Measurements from ENCODE around the gene SIVA1.

The SIVA1 gene

DNA sequence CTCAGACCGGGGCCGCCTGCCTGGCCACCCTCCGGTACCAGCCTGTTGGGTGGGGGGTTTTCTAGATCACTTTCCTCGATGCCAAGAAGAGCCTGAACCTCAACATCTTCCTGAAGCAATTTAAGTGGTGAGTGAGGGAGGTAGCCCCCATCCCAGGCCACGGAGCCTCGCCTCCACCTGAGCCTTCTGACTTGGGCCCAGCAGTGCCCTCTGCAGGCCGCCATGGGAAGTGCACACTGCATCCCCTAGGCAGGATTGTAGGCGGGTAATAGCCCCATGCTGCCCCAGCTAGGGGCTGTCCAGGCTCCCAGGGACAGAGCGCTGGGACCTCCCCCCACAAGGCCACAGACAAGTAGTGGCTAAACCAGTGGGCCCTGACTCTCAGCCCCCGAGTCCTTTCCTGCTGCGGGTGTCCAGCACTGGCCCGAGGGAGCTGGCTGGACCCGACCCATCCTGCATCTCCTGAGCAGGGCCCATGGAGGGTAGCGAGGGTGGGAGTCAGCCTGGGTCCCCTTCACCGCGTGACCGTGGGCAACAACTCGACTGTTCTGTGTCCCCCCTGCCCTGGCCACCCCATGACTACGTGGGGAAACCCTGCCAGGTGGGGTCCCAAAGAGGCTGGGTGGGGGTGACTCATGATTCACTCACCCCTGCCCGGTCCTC, 44.2 kb upstream of the SIVA1 start (continued):
- no peak for TF ChIP-seq BCL11A (tag by site-specific recombination; IDR thresholded peaks at IDR 0.05; ENCODE audit: low read depth)
- TF ChIP-seq ZNF571 (tag by site-specific recombination; IDR thresholded peaks at IDR 0.05): no peak
- TF ChIP-seq, protein P1, sequence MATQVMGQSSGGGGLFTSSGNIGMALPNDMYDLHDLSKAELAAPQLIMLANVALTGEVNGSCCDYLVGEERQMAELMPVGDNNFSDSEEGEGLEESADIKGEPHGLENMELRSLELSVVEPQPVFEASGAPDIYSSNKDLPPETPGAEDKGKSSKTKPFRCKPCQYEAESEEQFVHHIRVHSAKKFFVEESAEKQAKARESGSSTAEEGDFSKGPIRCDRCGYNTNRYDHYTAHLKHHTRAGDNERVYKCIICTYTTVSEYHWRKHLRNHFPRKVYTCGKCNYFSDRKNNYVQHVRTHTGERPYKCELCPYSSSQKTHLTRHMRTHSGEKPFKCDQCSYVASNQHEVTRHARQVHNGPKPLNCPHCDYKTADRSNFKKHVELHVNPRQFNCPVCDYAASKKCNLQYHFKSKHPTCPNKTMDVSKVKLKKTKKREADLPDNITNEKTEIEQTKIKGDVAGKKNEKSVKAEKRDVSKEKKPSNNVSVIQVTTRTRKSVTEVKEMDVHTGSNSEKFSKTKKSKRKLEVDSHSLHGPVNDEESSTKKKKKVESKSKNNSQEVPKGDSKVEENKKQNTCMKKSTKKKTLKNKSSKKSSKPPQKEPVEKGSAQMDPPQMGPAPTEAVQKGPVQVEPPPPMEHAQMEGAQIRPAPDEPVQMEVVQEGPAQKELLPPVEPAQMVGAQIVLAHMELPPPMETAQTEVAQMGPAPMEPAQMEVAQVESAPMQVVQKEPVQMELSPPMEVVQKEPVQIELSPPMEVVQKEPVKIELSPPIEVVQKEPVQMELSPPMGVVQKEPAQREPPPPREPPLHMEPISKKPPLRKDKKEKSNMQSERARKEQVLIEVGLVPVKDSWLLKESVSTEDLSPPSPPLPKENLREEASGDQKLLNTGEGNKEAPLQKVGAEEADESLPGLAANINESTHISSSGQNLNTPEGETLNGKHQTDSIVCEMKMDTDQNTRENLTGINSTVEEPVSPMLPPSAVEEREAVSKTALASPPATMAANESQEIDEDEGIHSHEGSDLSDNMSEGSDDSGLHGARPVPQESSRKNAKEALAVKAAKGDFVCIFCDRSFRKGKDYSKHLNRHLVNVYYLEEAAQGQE (tag by site-specific recombination; IDR thresholded peaks at IDR 0.05): no peak
- peak; percentile 42; the same call in 1 of the 2 replicates for TF ChIP-seq ZFHX2 (tag by site-specific recombination; conservative IDR thresholded peaks at IDR 0.05)
- peak; percentile 75 for TF ChIP-seq GLIS2 (tag by site-specific recombination; IDR thresholded peaks at IDR 0.05)
- no peak for TF ChIP-seq GLI2 (tag by site-specific recombination; IDR thresholded peaks at IDR 0.05; ENCODE audit: borderline replicate concordance, low read depth)
- TF ChIP-seq, protein P2, sequence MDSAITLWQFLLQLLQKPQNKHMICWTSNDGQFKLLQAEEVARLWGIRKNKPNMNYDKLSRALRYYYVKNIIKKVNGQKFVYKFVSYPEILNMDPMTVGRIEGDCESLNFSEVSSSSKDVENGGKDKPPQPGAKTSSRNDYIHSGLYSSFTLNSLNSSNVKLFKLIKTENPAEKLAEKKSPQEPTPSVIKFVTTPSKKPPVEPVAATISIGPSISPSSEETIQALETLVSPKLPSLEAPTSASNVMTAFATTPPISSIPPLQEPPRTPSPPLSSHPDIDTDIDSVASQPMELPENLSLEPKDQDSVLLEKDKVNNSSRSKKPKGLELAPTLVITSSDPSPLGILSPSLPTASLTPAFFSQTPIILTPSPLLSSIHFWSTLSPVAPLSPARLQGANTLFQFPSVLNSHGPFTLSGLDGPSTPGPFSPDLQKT (IDR thresholded peaks at IDR 0.05; ENCODE audit: borderline replicate concordance, low read depth, low read length): no peak
- 0 out of 2 replicates have a peak, but pooled peaks have one; percentile 9 for TF ChIP-seq EGR2 (tag by site-specific recombination; IDR thresholded peaks at IDR 0.05; ENCODE audit: low read depth)
- TF ChIP-seq ZBTB1 (tag by site-specific recombination; IDR thresholded peaks at IDR 0.05): no peak
- TF ChIP-seq ZBTB8A (tag by site-specific recombination; IDR thresholded peaks at IDR 0.05): no peak
- TF ChIP-seq ZNF664 (tag by site-specific recombination; IDR thresholded peaks at IDR 0.05): no peak
- no peak for TF ChIP-seq MZF1 (tag by site-specific recombination; IDR thresholded peaks at IDR 0.05; ENCODE audit: borderline replicate concordance)
- no peak for TF ChIP-seq ZSCAN23 (tag by site-specific recombination; IDR thresholded peaks at IDR 0.05)
- TF ChIP-seq SALL2 (tag by site-specific recombination; IDR thresholded peaks at IDR 0.05; ENCODE audit: borderline replicate concordance): no peak
- no peak for TF ChIP-seq ZNF701 (tag by site-specific recombination; IDR thresholded peaks at IDR 0.05)
- TF ChIP-seq, protein P3, sequence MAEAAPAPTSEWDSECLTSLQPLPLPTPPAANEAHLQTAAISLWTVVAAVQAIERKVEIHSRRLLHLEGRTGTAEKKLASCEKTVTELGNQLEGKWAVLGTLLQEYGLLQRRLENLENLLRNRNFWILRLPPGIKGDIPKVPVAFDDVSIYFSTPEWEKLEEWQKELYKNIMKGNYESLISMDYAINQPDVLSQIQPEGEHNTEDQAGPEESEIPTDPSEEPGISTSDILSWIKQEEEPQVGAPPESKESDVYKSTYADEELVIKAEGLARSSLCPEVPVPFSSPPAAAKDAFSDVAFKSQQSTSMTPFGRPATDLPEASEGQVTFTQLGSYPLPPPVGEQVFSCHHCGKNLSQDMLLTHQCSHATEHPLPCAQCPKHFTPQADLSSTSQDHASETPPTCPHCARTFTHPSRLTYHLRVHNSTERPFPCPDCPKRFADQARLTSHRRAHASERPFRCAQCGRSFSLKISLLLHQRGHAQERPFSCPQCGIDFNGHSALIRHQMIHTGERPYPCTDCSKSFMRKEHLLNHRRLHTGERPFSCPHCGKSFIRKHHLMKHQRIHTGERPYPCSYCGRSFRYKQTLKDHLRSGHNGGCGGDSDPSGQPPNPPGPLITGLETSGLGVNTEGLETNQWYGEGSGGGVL (tag by site-specific recombination; IDR thresholded peaks at IDR 0.05): no peak
- TF ChIP-seq, protein P4, sequence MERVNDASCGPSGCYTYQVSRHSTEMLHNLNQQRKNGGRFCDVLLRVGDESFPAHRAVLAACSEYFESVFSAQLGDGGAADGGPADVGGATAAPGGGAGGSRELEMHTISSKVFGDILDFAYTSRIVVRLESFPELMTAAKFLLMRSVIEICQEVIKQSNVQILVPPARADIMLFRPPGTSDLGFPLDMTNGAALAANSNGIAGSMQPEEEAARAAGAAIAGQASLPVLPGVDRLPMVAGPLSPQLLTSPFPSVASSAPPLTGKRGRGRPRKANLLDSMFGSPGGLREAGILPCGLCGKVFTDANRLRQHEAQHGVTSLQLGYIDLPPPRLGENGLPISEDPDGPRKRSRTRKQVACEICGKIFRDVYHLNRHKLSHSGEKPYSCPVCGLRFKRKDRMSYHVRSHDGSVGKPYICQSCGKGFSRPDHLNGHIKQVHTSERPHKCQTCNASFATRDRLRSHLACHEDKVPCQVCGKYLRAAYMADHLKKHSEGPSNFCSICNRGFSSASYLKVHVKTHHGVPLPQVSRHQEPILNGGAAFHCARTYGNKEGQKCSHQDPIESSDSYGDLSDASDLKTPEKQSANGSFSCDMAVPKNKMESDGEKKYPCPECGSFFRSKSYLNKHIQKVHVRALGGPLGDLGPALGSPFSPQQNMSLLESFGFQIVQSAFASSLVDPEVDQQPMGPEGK (tag by site-specific recombination; IDR thresholded peaks at IDR 0.05): peak; percentile 40; the same call in 1 of the 2 replicates
- peak; percentile 34; the same call in 1 of the 2 replicates for TF ChIP-seq ZNF654 (tag by site-specific recombination; IDR thresholded peaks at IDR 0.05; ENCODE audit: low read depth)
- TF ChIP-seq, protein P5, sequence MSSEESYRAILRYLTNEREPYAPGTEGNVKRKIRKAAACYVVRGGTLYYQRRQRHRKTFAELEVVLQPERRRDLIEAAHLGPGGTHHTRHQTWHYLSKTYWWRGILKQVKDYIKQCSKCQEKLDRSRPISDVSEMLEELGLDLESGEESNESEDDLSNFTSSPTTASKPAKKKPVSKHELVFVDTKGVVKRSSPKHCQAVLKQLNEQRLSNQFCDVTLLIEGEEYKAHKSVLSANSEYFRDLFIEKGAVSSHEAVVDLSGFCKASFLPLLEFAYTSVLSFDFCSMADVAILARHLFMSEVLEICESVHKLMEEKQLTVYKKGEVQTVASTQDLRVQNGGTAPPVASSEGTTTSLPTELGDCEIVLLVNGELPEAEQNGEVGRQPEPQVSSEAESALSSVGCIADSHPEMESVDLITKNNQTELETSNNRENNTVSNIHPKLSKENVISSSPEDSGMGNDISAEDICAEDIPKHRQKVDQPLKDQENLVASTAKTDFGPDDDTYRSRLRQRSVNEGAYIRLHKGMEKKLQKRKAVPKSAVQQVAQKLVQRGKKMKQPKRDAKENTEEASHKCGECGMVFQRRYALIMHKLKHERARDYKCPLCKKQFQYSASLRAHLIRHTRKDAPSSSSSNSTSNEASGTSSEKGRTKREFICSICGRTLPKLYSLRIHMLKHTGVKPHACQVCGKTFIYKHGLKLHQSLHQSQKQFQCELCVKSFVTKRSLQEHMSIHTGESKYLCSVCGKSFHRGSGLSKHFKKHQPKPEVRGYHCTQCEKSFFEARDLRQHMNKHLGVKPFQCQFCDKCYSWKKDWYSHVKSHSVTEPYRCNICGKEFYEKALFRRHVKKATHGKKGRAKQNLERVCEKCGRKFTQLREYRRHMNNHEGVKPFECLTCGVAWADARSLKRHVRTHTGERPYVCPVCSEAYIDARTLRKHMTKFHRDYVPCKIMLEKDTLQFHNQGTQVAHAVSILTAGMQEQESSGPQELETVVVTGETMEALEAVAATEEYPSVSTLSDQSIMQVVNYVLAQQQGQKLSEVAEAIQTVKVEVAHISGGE (tag by site-specific recombination; conservative IDR thresholded peaks at IDR 0.05; ENCODE audit: low read depth): no peak
- no peak for TF ChIP-seq ZNF792 (tag by site-specific recombination; IDR thresholded peaks at IDR 0.05)
